K562 (cell line): ENCODE results near the gene PLAC9.

ENCODE experiments used
- CTCF ChIP-seq, 3 experiments: IDR thresholded peaks in 2 of 3; conservative IDR thresholded peaks in 1 of 3; 2 replicates each; pipeline ENCODE4 v1.5.1; 2011 to 2012; ENCODE audit warnings: low read length in 3 of 3, mild to moderate bottlenecking in 3 of 3, control low read depth in 2 of 3, improper control_type of control experiment in 1 of 3, inconsistent platforms in 1 of 3, low read depth in 1 of 3, mixed read lengths in 1 of 3, moderate library complexity in 1 of 3; ENCODE audit not compliant: insufficient read depth in 2 of 3
- GTF2A2 ChIP-seq: IDR thresholded peaks from 2 replicates; pipeline ENCODE4 v1.6.1; 2016; ENCODE audit warnings: mild to moderate bottlenecking, missing genetic modification characterization, missing compliant biosample characterization
- HMGXB4 ChIP-seq: sonication (generic); formaldehyde crosslinking; IDR thresholded peaks from 2 replicates; pipeline ENCODE4 v1.8.1; 2023; ENCODE audit warnings: mild to moderate bottlenecking, missing genetic modification reagents
- NFE2 ChIP-seq: IDR thresholded peaks from 2 replicates; pipeline ENCODE4 v1.6.1; 2014; ENCODE audit warnings: antibody characterized with exemption, low read depth
- RAD21 ChIP-seq, 2 experiments: fragments of 250-450 bp in 1 of 2; fragments of 450-650 bp in 1 of 2; sonication (Bioruptor Pico) in 1 of 2; formaldehyde crosslinking in 1 of 2; IDR thresholded peaks in 1 of 2; conservative IDR thresholded peaks in 1 of 2; 2 replicates each; pipeline versions ENCODE4 v1.4.0 to v1.8.0; 2020 to 2022; ENCODE audit warnings: mild to moderate bottlenecking in 2 of 2, moderate library complexity in 1 of 2
- RBM15 ChIP-seq: fragments of 200-400 bp; formaldehyde crosslinking; IDR thresholded peaks from 2 replicates; pipeline ENCODE4 v1.6.1; 2018; ENCODE audit warnings: mild to moderate bottlenecking, low read length, moderate library complexity; ENCODE audit not compliant: insufficient read depth
- ZNF740 ChIP-seq, 3 experiments: fragments of 200-800 bp in 1 of 3; sonication (Bioruptor generic) in 1 of 3; sonication (generic) in 1 of 3; formaldehyde crosslinking in 1 of 3; IDR thresholded peaks; 2 replicates each; pipeline versions ENCODE4 v1.6.1 to v1.8.0; 2016 to 2022; ENCODE audit warnings: mild to moderate bottlenecking in 2 of 3, missing compliant biosample characterization in 2 of 3, missing genetic modification characterization in 2 of 3, missing genetic modification reagents in 1 of 3

- TF ChIP-seq NFE2: no peak
- no peak for TF ChIP-seq HMGXB4
- no peak for TF ChIP-seq RAD21 (CRISPR knock-in tag; conservative IDR thresholded peaks at IDR 0.05 in 1 of 2, IDR thresholded peaks at IDR 0.05 in 1 of 2)
- TF ChIP-seq CTCF (IDR thresholded peaks at IDR 0.05 in 2 of 3, conservative IDR thresholded peaks at IDR 0.05 in 1 of 3; ENCODE audit: insufficient read depth in 2 of 3, low read depth in 1 of 3, low read length in 3 of 3): no peak
- TF ChIP-seq GTF2A2 (tag): no peak
- TF ChIP-seq ZNF740 (CRISPR knock-in tag; IDR thresholded peaks at IDR 0.05): no peak
- no peak for TF ChIP-seq ZNF740 (tag; IDR thresholded peaks at IDR 0.05)
- TF ChIP-seq RBM15: no peak
These were observed 17.6 kb downstream of the PLAC9 start for GRCh38 chr10:80150172-80150571.
